Endodermal cell (in vitro differentiated cells): ENCODE results near the gene GSTA1. TPM values are rescaled to one million over a fixed set of nuclear protein-coding genes. Genes with fewer than 3 reads are reported as not detected.

Experiments used
- DNase-seq: peaks from one replicate; pipeline ENCODE4 v3.0.0-alpha.2; 2017
- H3K27ac ChIP-seq: 2 replicates; pipeline ENCODE4 v1.5.1; 2013; ENCODE audit warnings: mild to moderate bottlenecking, low read depth, low read length, moderate library complexity
- H3K27me3 ChIP-seq: 2 replicates; pipeline ENCODE4 v1.6.1; 2013; ENCODE audit warnings: mild to moderate bottlenecking, low read length, moderate library complexity; ENCODE audit not compliant: insufficient read depth, control insufficient read depth, poor library complexity, severe bottlenecking
- H3K36me3 ChIP-seq: 2 replicates; pipeline ENCODE4 v1.7.0; 2013; ENCODE audit warnings: mild to moderate bottlenecking, low read length, moderate library complexity; ENCODE audit not compliant: control insufficient read depth, insufficient read depth
- H3K4me1 ChIP-seq: one replicate; pipeline ENCODE4 v1.7.0; 2013; ENCODE audit warnings: low read length; ENCODE audit not compliant: control insufficient read depth, insufficient read depth
- H3K4me3 ChIP-seq: 2 replicates; pipeline ENCODE4 v1.5.1; 2013; ENCODE audit warnings: mild to moderate bottlenecking, low read length, moderate library complexity
- H3K9ac ChIP-seq: 2 replicates; pipeline ENCODE4 v1.6.1; 2013; ENCODE audit warnings: mild to moderate bottlenecking, low read length, moderate library complexity; ENCODE audit not compliant: poor library complexity, severe bottlenecking; ENCODE audit errors: extremely low read depth
- H3K9me3 ChIP-seq: 2 replicates; pipeline ENCODE4 v1.6.1; 2013; ENCODE audit warnings: mild to moderate bottlenecking, low read length, moderate library complexity; ENCODE audit not compliant: control insufficient read depth
- H3K27ac Mint-ChIP-seq: 2 replicates; pipeline ENCODE4 v1.8.0; 2020; ENCODE audit warnings: mixed read lengths
- H3K27me3 Mint-ChIP-seq: 2 replicates; pipeline ENCODE4 v1.8.0; 2021; ENCODE audit warnings: mild to moderate bottlenecking, mixed read lengths; ENCODE audit not compliant: insufficient read depth
- H3K36me3 Mint-ChIP-seq: 2 replicates; pipeline ENCODE4 v1.8.0; 2020; ENCODE audit warnings: low read depth, mixed read lengths
- H3K4me1 Mint-ChIP-seq: 2 replicates; pipeline ENCODE4 v1.8.0; 2020; ENCODE audit warnings: mixed read lengths
- H3K4me3 Mint-ChIP-seq: 2 replicates; pipeline ENCODE4 v1.8.0; 2020; ENCODE audit warnings: mild to moderate bottlenecking, moderate library complexity, mixed read lengths
- H3K9me3 Mint-ChIP-seq: 2 replicates; pipeline ENCODE4 v1.8.0; 2020; ENCODE audit warnings: mild to moderate bottlenecking, mixed read lengths
- WGBS, 2 experiments: methylation state at CpG; one replicate each; pipeline versions ENCODE4 v1.1.5 to v1.1.7; 2013; ENCODE audit warnings: missing lambda C conversion rate in 2 of 2, mixed read lengths in 1 of 2; ENCODE audit not compliant: insufficient coverage in 1 of 2, insufficient read length in 1 of 2; 5-methylcytosine and 5-hydroxymethylcytosine counted together
- total RNA-seq, 2 donors: library from RNA; stranded (reverse); fragmentation: NEBNext Ultra II Directional in 1 of 2; extraction: Animal tissue kit (Norgen Biotek cat#: 25700) in 1 of 2; gene quantifications; 2 replicates in 1 of 2; 3 replicates in 1 of 2; pipeline ENCODE4 v1.2.1, GENCODE V29; 2021
- TF ChIP-seq, protein P1 (sequence below): fragments of 200-600 bp; sonication (generic); conservative IDR thresholded peaks from 2 replicates; pipeline ENCODE4 v1.5.0; 2021; ENCODE audit warnings: antibody characterized with exemption, mild to moderate bottlenecking

The GSTA1 gene
- total RNA-seq, 2 donors from 2014 or later, result 2.4 TPM; not detected in 1

DNA sequence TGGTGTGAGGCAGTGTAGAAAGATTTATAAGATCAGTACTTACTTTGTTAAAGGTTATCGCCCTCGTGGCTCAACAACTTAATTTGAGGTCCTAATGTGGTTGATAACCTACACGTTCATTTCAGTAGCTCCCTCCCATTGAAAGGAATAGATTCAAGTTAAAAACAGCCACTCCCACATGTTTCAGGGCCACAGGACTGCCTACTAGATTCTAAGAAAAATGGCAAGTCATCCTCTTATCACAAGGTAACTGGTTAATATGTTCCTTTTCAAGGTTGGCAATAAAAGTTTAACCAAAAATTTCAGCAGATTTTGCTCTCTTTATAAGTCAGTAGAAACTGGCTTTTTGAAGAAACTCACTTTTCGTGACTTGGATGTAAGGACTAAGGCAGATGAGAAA, 57.4 kb downstream of the GSTA1 start:
- no peak overlapping the region for H3K27ac Mint-ChIP-seq

DNA sequence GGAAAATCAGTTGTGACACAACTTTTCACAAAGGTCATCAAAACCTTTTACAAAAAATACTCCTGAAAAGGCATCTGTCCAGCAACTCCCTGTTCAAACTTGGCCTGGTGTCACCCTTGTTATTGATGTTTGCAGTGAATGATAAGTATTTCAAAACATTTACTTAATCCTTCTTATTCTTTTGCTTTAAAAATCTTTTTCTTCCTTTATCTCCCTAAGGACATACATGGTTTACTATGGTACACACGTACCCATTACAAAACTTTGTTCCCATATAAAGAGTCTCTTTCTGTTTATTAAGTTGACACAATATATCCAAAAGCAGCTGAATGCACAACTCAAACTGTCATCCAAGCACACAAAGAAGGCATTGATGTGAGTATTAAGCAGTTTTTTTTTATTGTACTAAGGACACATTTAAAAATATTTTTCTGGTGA, 57.8 kb downstream of the GSTA1 start:
- WGBS, 2 experiments, result 100% methylated on average over 1 of the region's 1 CpG
- TF ChIP-seq, protein P1, sequence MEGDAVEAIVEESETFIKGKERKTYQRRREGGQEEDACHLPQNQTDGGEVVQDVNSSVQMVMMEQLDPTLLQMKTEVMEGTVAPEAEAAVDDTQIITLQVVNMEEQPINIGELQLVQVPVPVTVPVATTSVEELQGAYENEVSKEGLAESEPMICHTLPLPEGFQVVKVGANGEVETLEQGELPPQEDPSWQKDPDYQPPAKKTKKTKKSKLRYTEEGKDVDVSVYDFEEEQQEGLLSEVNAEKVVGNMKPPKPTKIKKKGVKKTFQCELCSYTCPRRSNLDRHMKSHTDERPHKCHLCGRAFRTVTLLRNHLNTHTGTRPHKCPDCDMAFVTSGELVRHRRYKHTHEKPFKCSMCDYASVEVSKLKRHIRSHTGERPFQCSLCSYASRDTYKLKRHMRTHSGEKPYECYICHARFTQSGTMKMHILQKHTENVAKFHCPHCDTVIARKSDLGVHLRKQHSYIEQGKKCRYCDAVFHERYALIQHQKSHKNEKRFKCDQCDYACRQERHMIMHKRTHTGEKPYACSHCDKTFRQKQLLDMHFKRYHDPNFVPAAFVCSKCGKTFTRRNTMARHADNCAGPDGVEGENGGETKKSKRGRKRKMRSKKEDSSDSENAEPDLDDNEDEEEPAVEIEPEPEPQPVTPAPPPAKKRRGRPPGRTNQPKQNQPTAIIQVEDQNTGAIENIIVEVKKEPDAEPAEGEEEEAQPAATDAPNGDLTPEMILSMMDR, result no peak
- Histone ChIP-seq H3K9me3 (no peaks in the 10 kb centered on the region), H3K27ac (no peak overlapping the region), H3K4me1 (no peaks in the 10 kb centered on the region), H3K4me3 (no peak overlapping the region), H3K36me3 (no peaks in the 10 kb centered on the region), H3K9ac (no peak overlapping the region), H3K27me3 (no peaks in the 10 kb centered on the region)
- H3K27ac Mint-ChIP-seq, result no peak overlapping the region
- no peak for DNase-seq
- peaks cover 8% of the 10 kb centered on the region for H3K4me1 Mint-ChIP-seq
- peaks cover 3% of the 10 kb centered on the region for H3K9me3 Mint-ChIP-seq
- no peaks in the 10 kb centered on the region for H3K36me3 Mint-ChIP-seq
- no peak overlapping the region for H3K4me3 Mint-ChIP-seq
- peaks cover 2% of the 10 kb centered on the region for H3K27me3 Mint-ChIP-seq

More for the DNA sequence above, 57.4 kb downstream of the GSTA1 start:
- peaks cover 3% of the 10 kb centered on the region for H3K36me3 Mint-ChIP-seq
- H3K4me3 Mint-ChIP-seq, result no peak overlapping the region
- H3K27me3 Mint-ChIP-seq, result peaks cover 2% of the 10 kb centered on the region
- Histone ChIP-seq H3K9me3 (no peaks in the 10 kb centered on the region), H3K36me3 (no peaks in the 10 kb centered on the region), H3K27me3 (no peaks in the 10 kb centered on the region), H3K4me3 (no peak overlapping the region), H3K27ac (no peak overlapping the region), H3K4me1 (no peaks in the 10 kb centered on the region), H3K9ac (no peak overlapping the region)
- TF ChIP-seq, protein P1, result no peak
- H3K9me3 Mint-ChIP-seq, result peaks cover 6% of the 10 kb centered on the region
- no peak for DNase-seq
- H3K4me1 Mint-ChIP-seq, result peaks cover 8% of the 10 kb centered on the region
- WGBS, 2 experiments, result 92 to 100% methylated on average over 4 of the region's 4 CpGs

DNA sequence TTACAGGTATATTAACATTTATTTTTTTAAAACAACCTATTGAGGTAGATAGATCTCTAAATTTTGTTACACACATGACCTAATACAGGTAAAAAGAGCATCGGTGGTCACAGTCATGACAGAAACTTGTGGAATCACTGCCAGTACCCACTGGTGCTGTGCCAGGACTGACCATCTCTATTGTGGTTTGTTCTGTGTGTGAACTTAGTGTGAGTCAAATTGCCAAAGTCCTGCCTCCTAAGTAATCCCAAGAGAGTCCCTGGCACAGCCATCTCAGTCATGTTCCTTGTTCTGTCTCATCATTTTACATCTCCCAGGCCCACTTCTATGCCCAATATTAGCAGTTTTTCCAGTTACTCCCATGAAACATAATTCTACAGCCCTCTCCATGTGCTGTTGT, 61.7 kb downstream of the GSTA1 start:
- Mint-ChIP-seq H3K9me3 (peaks cover 6% of the 10 kb centered on the region), H3K4me1 (no peaks in the 10 kb centered on the region), H3K36me3 (no peaks in the 10 kb centered on the region), H3K27me3 (peaks cover 4% of the 10 kb centered on the region), H3K4me3 (no peak overlapping the region), H3K27ac (no peak overlapping the region)
- no peaks in the 10 kb centered on the region for H3K9me3 ChIP-seq
- no peak overlapping the region for H3K4me3 ChIP-seq
- H3K4me1 ChIP-seq, result no peaks in the 10 kb centered on the region
- 100% methylated on average over 1 of the region's 1 CpG; no CpG with 5 or more reads in 1 of the 2 experiments for WGBS, 2 experiments
- no peak overlapping the region for H3K9ac ChIP-seq
- DNase-seq, result no peak
- H3K27me3 ChIP-seq, result no peaks in the 10 kb centered on the region
- H3K36me3 ChIP-seq, result no peaks in the 10 kb centered on the region
- H3K27ac ChIP-seq, result no peak overlapping the region
- TF ChIP-seq, protein P1, result no peak

Other genes with a start within 250 kb of the GSTA1 start
- 10 to 100 TPM; 16.9 to 20.5 TPM for gene TRAM2, start 226.8 kb downstream of the GSTA1 start, total RNA-seq
- 10 to 100 TPM in 1 of 2 donors, 1 to 10 TPM in 1; 9.2 to 12.6 TPM for gene TMEM14A, start 132.7 kb downstream of the GSTA1 start, total RNA-seq
- 1 to 10 TPM; 1.6 to 5.0 TPM for gene GSTA2, start 40.3 kb downstream of the GSTA1 start, total RNA-seq
- gene GSTA5, start 37.0 kb upstream of the GSTA1 start, total RNA-seq, result not detected
- not detected for gene GSTA3, start 105.9 kb upstream of the GSTA1 start, total RNA-seq
- gene GSTA4, start 191.5 kb upstream of the GSTA1 start, total RNA-seq, result 10 to 100 TPM; 22.0 to 36.1 TPM